HEK293T (cell line): ENCODE data around the gene SORBS1.

Experiments used
- ARNT ChIP-seq: fragments of 450-650 bp; IDR thresholded peaks from 2 replicates; pipeline ENCODE4 v1.6.1; 2017; ENCODE audit warnings: mild to moderate bottlenecking
- BHLHE40 ChIP-seq: fragments of 450-650 bp; IDR thresholded peaks from 2 replicates; pipeline ENCODE4 v1.6.1; 2016; ENCODE audit warnings: mild to moderate bottlenecking, moderate library complexity, borderline replicate concordance
- ELF4 ChIP-seq: fragments of 450-650 bp; IDR thresholded peaks from 2 replicates; pipeline ENCODE4 v1.6.1; 2017; ENCODE audit warnings: antibody characterized with exemption
- FOXA1 ChIP-seq: fragments of 450-650 bp; IDR thresholded peaks from 2 replicates; pipeline ENCODE4 v1.6.1; 2016; ENCODE audit warnings: mild to moderate bottlenecking
- FOXK2 ChIP-seq: fragments of 450-650 bp; IDR thresholded peaks from 2 replicates; pipeline ENCODE4 v1.6.1; 2016; ENCODE audit warnings: mild to moderate bottlenecking
- FOXM1 ChIP-seq: fragments of 450-650 bp; IDR thresholded peaks from 2 replicates; pipeline ENCODE4 v1.6.1; 2017; ENCODE audit warnings: mild to moderate bottlenecking, borderline replicate concordance
- HDGF ChIP-seq: fragments of 450-650 bp; IDR thresholded peaks from 2 replicates; pipeline ENCODE4 v1.6.1; 2017; ENCODE audit warnings: antibody characterized with exemption, borderline replicate concordance
- NFRKB ChIP-seq: fragments of 450-650 bp; IDR thresholded peaks from 2 replicates; pipeline ENCODE4 v1.6.1; 2016; ENCODE audit warnings: mild to moderate bottlenecking, moderate library complexity
- SP1 ChIP-seq: fragments of 450-650 bp; IDR thresholded peaks from 2 replicates; pipeline ENCODE4 v1.6.1; 2017
- SUZ12 ChIP-seq: fragments of 450-650 bp; IDR thresholded peaks from 2 replicates; pipeline ENCODE4 v1.6.1; 2016; ENCODE audit warnings: mild to moderate bottlenecking
- TARDBP ChIP-seq: fragments of 450-650 bp; IDR thresholded peaks from 2 replicates; pipeline ENCODE4 v1.6.1; 2016
- ZNF384 ChIP-seq: fragments of 450-650 bp; IDR thresholded peaks from 2 replicates; pipeline ENCODE4 v1.6.1; 2016

- TF ChIP-seq SUZ12 (no peak), FOXA1 (no peak), ELF4 (no peak), ZNF384 (no peak), NFRKB (no peak), TARDBP (no peak), SP1 (no peak), ARNT (no peak), BHLHE40 (no peak), FOXK2 (no peak), HDGF (no peak), FOXM1 (no peak)
Measured at GRCh38 chr10:95579835-95580535, 18.8 kb upstream of the SORBS1 start.
